HG03025 (cell line): ENCODE results near the gene PTPRH.

Experiments
- ATAC-seq: cut with Tn5 transposase; IDR thresholded peaks from one replicate; pipeline ENCODE4 v1.9.1; 2021; ENCODE audit warnings: mild to moderate bottlenecking, moderate library complexity; ENCODE audit not compliant: unreplicated experiment, low FRiP score

Gene PTPRH

GRCh38 chr19:55245236-55245904, 36.1 kb upstream of the PTPRH start:
- no peak for ATAC-seq

DNA sequence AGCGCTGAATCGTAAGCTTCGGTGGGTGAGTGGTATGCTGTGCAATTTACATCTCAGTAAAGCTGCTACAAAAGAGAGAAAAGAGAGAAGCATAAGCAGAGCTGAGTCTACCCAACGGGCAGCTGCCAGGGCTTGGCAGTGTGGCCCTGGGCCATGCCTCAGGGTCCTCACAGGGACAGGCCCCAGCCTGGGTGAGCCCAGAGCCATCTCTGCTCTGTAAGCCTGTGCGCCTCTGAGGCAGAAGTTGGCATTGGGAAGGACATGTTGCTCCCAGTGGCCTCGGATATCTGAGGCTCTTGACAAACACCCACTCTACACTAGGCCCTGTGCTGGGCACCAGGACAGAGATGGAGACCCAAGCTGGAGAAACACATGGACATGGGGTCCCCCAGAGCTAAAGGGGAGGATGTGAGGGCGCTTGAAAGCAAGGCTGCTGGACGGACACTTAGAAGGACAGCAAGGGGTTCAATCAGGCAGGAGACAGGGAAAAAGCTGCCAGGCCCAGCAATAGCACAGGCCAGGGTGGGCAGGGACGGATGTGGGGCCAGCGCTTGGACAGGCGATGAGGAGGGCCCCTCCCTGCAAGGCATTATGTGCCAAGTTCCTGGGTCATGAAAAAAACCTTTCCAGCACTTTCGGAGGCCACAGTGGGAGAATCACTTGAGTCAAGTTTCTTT, 34.8 kb upstream of the PTPRH start:
- ATAC-seq = no peak

- ATAC-seq = no peak
Observed at GRCh38 chr19:55242517-55242916, 33.2 kb upstream of the PTPRH start.

DNA sequence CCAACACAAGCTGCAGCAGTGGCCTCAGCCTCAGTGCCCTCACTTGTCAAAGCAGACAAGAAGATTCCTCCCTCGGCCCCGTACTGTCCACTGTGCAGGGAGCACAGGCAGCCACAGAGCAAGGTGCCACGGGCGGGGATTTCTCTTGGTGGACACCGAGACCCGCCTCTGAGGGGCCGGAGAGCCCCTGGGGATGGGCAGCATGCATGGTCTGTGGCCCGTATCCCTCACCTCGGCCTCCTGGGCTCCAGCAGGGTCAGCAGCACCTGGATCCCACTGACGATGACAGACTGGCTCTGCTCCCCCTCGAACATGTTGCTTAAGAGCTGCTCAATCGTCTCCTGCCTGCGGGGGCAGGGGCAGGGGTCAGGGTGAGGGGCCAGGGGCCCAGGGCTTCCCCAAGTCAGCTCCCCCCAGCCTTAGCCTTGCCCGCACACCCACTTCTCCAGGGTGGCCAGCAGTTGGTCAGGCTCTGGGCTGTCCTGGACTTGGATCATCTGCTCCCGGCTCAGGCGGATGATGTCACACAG, 32.7 kb upstream of the PTPRH start:
- no peak for ATAC-seq

- ATAC-seq = no peak
Observed at GRCh38 chr19:55241143-55241934, 32.0 kb upstream of the PTPRH start.

DNA sequence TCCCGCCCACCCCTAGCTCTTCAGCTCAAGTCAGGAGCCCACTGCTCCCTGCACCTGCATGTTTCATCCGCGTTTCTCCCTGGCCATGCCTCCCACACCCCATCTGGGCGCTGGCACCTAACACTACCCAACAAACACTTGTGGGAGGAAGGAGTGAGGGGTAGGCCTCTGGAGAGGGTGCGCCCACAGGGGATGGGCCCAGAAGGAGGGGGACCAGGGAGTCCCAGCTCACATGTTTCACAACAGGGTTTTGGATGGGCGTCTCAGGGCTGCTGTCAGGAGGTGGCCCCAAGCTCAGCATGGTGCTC, 31.4 kb upstream of the PTPRH start:
- no peak for ATAC-seq

GRCh38 chr19:55239004-55239403, 29.7 kb upstream of the PTPRH start:
- ATAC-seq = no peak

DNA sequence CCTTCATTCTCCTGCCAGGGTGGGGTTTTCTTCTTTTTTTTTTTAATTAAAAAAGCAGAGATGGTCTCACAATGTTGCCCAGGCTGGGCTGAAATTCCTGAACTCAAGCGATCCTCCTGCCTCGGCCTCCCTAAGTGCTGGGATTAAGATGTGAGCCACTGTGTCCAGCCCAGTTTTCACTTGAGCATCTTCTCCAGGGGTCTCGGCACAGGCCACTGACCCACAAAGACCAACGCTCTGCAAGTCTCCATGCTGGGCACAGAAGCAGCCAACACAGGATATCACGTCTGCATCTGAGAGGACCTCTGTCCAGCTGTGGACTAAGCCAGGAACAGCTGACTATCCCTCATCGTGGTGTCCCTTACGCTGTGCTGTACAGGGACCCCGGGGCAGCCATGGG, 28.7 kb upstream of the PTPRH start:
- ATAC-seq = no peak

- ATAC-seq = no peak
Observed at GRCh38 chr19:55232986-55233385, 23.7 kb upstream of the PTPRH start.

GRCh38 chr19:55232286-55232602, 22.9 kb upstream of the PTPRH start:
- ATAC-seq = no peak

DNA sequence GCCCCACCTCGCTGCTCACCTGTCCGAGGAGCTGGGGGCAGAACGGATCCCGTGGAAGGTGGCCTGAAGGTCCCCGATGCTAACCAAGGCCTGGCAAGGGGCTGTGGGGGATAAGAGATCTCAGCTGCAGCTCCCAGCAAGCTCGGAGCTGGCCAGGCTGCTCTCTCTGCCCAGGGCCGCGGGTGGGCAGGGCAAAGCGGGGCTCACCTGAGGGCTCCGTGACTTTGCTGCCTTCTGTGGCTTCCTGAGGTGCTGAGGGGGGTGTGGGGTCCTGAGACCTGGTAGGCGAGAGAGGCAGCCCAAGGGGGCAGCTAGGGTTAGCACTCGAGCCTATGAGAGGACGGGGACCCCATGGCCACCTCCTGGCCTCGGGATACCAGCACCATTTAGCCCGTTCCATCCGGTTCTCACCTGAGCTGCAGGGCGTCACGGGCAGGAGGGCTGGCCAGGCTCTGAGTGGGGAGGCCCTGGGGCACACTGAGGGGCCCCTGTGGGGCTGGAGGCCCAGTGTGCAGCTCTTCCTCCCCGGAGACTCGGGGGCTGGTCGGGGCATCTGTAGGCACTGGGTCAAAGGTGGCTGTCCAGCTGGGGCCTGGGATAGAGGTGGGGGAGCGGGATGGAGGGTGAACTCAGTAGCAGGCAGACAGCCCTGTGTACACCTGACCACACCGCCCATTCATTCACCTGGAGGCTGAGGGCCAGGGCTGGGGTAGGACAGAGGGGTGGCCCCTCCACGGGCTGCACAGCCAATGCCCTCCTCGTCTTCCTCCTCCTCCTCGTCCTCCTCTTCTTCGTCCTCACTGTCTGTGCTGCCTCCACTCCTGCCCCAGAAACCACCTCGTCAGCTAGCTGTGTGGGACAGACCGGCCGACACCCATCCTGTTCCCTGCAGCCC, 22.3 kb upstream of the PTPRH start:
- no peak for ATAC-seq

DNA sequence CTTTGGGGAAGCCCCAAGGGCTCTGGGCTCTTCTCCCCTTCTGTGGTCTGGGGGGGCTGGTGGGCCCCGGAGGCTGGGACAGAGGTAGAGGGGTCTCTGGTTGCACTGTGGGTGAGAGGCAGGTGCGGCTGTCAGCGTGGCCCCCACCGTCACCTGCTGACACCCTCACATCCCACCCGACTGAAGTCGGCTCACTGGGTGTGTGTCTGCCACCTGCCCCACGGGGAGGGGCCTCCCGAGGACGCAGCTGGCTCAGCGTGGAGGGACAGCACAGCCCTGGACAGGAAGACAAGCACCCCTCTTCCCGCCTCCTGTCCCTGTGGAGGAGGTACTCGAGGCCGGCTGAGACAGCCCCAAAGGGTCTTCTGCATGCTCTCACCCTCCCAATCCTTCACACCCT, 21.5 kb upstream of the PTPRH start:
- no peak for ATAC-seq

- ATAC-seq = no peak
Observed at GRCh38 chr19:55230329-55230728, 21.0 kb upstream of the PTPRH start.

DNA sequence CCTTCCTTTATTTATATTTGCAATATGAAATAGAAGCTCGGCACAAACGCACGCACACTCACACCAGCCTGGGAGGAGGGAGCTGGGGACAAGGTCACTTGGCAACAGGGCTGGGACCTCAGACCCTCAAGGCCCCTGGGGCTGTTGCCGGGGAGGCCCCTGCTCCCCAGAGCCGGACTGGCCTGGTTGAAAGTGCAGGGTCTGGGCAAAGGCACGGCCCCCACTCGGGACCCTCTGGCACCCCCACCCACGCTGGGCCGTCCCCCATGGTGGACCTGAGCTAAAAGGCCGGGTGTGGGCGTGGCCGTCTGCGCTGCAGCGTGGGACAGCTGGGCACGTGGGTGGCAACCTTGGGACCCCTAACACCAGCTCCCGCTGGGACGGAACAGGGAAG, 20.5 kb upstream of the PTPRH start:
- ATAC-seq = no peak

GRCh38 chr19:55229145-55229788, 20.0 kb upstream of the PTPRH start:
- ATAC-seq = no peak

DNA sequence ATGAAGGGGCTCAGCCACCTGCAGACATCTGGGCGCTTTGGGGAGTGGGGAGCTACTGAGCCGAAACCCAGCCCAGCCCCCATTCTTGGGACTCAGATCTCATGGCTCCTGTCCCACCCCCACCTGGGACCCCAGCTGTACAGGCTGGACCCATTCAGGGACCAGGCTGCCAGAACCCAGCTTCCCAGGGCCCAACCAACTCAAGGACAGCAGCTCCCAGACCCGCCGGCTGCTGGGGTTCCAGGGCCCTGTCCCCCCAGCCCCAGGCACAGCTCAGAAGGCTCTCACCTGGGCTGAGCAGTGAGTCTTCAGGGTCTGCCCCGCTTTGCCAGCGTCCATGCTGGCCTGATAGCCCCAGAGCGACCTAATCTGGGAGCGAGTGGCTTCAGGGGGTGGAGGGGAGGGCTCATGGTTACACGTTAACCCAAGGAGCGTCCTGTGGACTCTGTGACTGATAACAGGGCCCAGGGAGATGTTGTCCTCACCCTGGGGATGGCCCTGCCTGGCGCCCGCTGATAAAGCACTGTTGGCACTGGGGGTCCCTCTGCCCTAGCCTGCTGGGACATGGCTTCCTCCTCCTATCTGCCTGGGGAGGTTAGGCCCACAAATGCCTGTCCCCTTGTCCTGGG, 19.2 kb upstream of the PTPRH start, which contains the start of gene TMEM86B:
TMEM86B (minus strand) TSS at position 361 of the 629 bp plus-strand sequence; CDS start at position 339, 22 bp downstream.
- ATAC-seq = no peak

GRCh38 chr19:55228015-55228391, 18.7 kb upstream of the PTPRH start:
- ATAC-seq = no peak

- ATAC-seq = no peak
Observed at GRCh38 chr19:55227241-55228014, 18.1 kb upstream of the PTPRH start.

DNA sequence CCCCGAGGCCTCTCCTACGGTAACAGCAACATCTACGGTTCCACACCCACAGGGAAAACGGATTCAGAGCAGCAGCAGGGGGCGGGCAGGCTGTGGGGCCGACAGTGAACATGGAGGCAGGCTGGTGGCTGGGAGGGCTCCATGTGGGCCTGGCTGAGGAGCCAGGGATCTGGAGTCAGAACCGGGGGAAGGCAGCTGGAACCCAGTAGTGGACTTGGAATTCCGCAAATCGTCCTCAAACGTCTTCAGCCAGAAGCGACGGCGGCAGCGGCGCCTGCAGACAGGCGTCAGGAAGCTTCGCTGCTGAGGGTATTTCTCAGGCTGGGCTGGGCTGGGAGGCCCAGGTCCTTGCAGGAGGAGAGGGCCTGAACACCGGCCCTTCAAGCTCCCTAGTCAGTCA, 17.5 kb upstream of the PTPRH start:
- ATAC-seq = no peak
